Stimulated activated naive CD8-positive, alpha-beta T cell treated with anti-CD3 and anti-CD28 coated beads, Interleukin-15, Interleukin-2, amounts not matched to agents 100 U/mL and 50 U/mL, for 24 hours (primary cell): ENCODE results near the gene MLLT10.

Experiments used
- ATAC-seq: fragments of 150-1000 bp; cut with Tn5 transposase; one replicate; pipeline ENCODE4 v1.10.0; 2021
- DNase-seq: peaks from one replicate; pipeline ENCODE4 v3.0.0; 2021

MLLT10 gene

DNA sequence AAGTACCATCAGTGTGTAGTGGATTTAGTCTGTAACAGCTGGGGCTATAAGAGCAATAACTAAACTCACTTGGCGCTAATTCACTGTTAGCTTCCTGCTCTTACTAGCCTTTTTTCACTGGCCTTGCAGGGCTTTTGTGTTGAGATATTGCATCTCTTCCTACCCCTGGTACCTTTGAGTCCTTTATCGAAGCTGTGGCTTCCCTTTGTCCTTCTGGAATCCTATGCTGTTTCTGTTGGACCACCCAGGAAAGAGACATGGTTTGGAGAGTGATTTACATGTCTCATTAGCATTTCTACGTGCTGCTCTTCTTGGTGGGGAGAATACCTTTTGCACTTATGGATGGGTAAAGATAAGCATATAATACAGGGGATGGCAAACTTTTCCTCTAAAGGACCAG is 103.8 kb downstream of the MLLT10 start:
- no peak for DNase-seq
- no peak for ATAC-seq

DNA sequence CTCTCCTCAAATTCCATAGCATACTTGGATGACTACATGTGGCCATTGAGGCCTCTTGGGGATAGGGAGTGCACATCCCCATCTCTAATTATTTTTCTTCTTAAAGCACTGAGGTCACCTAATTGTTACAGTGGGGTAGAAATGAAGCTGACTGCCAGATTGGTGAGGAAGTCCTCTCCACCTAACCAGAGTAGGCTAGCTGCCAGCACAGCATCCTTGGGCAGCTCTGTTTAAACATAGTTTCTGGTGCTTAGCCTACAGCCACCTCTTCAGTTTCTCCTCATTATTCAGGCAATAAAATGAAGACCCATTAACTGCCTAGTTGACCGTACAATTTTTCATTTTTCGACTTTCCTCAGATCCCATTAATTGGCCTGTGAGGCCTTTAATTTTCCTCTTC is 104.6 kb downstream of the MLLT10 start:
- ATAC-seq = no peak
- DNase-seq = no peak

DNA sequence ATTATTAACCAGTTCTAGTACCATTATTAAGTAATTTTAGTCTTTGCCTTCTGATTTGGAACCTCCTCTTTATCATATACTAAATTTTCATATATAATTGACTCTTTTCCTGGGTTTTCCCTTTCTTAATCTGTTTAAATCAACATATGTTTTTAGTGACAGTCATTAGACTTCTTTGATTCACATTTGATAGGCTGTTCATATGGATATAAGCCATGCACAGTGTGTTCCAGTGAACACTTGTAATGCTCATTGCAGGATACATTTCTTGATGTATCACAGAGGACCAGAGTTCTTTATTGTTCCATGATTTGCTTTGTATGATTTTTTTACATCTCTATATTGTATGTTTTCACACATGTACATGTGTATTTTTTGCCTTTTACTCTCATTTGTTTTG is 114.0 kb downstream of the MLLT10 start:
- DNase-seq (no peak), ATAC-seq (no peak)

DNA sequence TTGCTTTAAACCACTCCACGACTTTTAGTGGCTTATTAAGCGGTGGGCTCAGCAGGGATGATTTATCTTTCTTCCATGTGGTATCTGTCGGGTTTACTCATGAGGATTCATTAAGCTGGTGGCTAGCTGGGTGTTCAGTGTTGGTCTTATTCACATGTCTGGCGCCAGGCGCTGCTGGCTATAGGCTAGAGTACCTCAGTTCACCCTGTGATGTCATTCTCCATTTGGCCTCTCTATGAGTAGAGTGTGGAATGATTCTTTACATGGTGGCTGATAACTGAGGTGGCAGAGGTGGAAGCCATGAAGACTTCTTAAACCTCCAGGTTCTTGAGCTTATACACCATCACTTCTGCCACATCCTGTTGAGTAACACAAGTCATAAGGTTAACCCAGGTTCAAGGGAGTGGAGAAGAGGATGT is 115.4 kb downstream of the MLLT10 start:
- ATAC-seq = peak; percentile 84
- no peak for DNase-seq

DNA sequence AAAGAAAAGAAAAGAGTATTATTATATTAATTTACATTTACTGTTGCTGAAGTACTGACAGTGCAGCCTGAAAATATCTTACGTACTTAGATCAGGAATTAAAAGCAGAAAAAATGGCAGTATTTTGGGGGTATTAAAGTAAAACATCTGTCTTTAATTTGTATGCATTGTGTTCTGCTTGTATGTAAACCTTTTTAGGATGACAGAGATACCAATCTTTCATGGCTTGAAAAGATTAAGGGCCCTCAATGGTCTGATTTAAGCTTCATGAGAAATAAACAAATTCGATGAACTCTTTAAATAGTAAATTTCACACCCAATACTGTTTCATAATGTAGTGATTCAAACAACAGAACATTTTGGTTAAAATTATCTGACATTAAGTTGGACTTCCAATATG is 116.3 kb downstream of the MLLT10 start:
- ATAC-seq (no peak), DNase-seq (no peak)

DNA sequence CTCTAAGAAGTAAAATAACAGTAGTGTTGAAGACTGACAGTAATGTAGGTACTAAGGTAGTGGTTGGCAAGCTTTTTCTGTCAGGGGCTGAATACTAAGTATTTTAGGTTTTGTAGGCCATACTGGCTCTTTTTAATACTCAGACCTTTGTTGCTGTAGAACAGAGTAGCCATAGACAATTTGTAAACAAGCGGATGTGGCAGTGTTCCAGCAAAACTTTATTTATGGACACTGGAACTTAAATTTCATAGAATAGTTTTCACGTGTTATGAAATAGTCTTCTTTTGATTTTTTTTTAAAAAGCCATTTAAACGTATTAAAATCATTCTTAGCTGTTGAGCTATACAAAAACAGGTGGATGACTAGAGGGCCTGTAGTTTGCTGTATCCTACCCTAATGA is 121.2 kb downstream of the MLLT10 start:
- ATAC-seq (no peak), DNase-seq (no peak)

DNA sequence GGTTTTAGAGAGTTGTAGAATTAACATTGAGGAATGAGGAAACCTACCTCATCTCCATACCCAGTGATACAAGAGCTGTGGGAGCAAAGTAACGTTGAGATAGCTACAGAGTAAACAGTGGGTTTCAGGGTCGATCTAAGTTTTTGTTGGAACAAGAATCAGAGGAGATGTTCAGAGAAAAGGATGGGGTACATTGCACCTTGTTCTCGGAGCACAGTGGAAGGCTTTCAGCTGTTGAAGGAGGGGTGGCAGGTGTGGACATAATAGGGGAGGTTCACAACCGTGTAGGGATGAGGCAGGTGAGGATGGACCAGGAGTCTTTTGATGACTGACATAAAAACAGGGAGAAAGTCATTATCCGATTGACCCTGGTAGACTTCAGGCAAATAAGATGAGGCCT is 121.7 kb downstream of the MLLT10 start:
- ATAC-seq (no peak), DNase-seq (no peak)

DNA sequence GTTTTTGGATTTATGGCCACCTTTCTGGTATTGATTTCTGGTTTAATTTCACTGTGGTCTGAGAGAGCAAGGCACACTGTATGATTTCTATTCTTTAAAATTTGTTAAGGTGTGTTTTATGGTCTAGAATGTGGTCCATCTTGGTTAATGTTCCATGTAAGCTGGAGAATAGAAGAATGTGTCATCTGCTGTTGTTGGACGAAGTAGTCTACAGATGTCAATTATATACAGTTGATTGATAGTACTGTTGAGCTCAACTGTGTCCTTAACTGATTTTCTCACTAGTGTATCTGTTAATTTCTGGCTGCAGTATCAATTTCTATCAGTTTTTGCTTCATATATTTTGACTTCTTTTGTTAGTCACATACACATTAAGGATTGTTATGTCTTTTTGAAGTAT is 127.1 kb downstream of the MLLT10 start:
- ATAC-seq (no peak), DNase-seq (no peak)

DNA sequence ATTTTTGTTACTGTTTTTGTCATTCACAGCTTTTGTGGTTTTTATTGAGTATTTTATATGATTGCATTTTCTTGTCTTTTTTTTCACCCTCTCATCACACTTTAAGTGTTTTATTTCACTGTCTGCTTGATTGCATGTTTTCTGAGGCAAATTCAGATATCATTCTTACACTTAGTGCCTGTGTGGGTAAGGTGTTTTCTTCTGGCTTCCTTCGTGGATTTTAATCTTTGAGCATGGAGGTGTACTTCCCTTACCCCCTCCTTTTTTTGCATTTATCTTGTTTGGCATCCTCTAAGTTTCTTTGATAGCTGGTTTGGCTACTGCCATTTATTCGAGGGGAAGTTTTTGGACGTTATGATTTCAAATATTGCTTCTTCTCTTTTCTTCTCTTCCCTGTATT is 127.9 kb downstream of the MLLT10 start:
- ATAC-seq (no peak), DNase-seq (no peak)

DNA sequence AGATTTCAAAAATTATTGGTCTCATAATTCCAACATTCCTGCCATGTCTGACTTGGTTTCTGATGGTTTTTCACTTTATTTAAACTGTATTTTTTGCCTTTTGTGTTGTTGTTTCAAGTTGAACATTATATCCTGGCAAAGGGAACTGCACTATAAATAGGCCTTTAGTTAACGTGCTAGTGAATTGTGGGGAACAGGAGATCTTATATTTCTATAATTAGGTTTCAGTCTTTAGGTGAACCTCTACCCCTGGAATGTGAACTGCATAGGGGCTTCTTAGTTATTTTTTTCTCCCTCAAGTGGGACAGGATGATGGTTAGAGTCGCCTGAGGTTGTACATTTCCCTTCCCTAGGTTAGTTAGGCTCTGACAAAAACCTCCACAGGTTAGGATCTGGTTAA is 128.6 kb downstream of the MLLT10 start:
- ATAC-seq = no peak
- no peak for DNase-seq

DNA sequence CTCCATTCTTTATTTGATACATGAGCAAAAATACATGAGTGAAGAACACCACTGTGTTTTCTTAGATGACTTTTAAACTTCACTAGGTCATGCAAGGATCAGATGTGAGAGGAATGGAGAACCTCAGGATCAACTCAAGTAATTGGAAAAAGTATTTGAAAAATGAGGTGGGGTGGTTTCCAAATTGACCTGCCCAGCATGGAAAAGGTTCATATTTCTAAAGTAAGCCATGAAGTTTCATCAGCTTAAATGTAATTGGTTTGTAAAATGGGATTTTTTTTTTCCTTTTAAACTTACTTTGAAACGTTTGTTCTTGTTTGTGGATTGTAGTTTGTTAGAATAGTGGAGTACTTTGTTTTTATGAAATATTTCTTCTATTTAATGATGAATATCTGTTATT is 134.8 kb downstream of the MLLT10 start:
- ATAC-seq = no peak
- no peak for DNase-seq

DNA sequence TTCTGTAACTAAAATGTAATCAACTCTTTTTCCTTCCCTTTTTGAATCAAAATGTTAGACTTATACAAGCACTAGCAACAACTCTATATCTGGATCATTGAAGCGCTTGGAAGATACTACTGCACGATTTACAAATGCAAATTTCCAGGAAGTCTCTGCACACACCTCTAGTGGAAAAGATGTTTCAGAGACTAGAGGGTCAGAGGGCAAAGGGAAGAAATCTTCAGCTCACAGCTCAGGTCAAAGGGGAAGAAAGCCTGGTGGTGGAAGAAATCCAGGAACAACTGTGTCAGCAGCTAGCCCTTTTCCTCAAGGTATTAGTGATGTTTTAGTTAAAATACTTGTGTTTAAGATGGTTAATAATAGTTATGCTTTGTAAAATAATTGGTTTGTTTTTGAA is 136.4 kb downstream of the MLLT10 start:
- ATAC-seq = no peak

DNA sequence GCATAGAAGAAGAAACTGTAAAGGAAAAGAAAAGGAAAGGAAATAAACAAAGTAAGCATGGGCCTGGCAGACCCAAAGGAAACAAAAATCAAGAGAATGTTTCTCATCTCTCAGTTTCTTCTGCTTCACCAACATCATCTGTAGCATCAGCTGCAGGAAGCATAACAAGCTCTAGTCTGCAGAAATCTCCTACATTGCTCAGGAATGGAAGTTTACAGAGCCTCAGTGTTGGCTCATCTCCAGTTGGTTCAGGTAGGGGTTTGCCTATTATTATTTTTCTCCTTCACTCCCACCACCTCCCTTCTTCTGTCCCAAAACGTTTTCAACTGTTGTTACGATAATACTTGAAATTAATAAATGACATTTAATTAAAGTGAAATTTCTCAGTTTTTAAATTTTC is 139.6 kb downstream of the MLLT10 start:
- DNase-seq = no peak
- ATAC-seq = no peak

More for the DNA sequence above, 136.4 kb downstream of the MLLT10 start:
- no peak for DNase-seq

DNA sequence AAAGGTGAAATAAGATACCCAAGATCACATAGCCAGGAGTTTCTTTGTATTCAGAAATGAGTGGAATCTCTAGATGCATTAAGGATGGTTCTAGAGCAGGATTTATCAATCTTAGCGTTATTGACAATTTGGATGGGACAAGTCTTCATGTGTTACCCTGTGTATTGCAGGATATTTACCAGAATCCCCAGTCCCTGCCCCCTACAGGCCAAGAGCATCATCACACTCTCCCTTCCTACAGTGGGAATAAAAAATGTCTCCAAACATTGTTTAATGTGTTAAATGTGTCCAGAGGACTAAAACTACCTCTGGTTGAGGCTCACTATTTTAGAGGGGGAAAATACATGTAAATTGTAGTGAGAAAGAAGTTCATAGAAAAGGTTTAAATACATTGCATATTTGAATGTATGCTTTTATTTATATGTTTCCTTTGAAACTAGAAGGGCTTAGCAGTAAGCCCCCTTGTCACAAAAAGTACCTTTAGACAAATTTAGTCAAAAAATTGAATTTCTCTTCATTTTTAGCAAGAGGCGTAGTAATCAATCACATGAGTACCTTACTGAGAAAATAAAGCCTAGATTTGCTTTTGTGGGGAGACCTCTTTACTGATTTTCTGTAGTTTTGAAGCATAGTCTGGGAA is 141.2 kb downstream of the MLLT10 start:
- peak; percentile 27 for DNase-seq
- ATAC-seq = peak; percentile 52

DNA sequence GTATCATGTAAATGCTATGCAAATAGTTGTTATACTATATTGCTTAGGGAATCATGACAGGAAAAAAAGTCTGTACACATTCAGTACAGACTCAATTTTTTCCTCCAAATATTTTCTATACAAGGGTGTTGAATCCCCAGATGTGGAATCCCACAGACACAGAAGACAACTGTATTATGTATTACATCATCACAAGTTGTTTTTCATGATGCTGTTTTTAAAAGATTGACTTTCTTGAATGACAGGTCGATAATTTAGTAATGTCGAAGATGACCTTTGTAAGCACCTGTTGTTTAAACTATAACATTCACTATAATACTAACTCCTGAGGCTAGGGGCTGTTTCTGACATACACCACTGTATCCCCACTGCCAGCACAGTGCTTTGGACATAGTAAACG is 143.5 kb downstream of the MLLT10 start:
- DNase-seq (no peak), ATAC-seq (no peak)

DNA sequence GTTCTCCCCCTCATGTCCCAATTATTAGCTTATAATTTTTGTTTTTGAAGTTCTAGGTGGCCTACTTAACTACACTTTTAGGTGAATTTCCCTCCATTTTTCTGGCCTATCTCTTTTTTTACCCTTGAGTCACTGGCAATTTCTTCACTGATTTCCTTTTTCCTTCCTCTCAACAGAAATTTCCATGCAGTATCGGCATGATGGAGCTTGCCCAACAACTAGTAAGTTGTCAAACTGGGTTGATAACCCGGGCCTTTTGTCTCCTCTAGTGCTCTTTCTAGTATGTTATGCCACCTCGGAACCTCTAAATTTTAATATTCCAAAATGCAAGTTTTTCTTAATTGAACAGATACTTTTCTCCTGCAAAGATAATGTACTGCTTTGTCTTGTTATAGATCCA is 147.1 kb downstream of the MLLT10 start:
- no peak for DNase-seq
- ATAC-seq = no peak

DNA sequence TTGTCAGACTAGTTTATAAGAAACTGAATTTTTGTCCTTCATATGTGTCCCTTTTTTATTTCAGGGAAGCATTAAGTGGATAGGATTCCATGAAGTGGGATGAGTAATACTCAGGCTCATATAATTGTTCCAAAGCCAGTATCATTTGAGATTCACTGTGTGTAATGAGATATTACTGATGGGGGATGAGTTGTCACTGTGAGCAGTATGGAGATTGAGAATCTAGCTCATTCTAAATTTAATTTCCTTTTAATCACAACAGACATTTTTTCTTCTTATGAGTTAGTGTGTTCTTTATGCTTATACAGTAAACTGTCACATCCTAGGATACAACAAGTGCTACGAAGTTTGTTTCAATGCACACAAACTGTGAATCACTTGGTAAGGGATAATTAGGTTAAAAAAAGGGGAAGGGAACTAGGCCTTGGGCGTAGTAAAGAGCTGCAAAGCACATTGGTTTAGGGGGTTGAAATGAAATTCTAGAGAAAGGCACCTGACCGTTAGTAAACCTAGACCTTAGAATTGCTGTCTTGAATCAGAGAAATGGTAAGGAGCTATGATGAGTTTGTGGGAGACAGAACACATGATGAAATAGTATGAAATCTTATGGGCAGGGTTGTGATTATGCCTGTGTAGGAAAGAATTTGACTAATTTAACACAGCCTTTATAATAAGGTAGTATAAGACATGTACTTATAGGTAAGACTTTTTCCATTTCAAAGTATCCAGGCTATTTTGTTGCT is 153.4 kb downstream of the MLLT10 start:
- DNase-seq = no peak
- no peak for ATAC-seq

DNA sequence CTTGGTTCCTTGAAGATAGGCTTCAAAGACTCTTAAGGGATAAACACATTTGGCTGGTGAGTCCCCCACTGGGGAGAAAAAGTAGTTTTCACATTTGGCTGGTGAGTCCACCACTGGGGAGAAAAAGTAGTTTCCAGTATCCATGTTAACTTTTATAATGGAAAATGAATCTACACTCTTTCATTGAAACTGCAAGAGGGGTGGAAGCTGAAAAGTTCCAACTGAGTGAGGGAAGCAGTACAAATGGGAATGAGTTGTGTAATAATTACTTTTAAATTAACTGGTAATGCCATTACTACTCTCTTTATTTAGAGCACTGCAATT is 153.9 kb downstream of the MLLT10 start:
- no peak for ATAC-seq
- no peak for DNase-seq

DNA sequence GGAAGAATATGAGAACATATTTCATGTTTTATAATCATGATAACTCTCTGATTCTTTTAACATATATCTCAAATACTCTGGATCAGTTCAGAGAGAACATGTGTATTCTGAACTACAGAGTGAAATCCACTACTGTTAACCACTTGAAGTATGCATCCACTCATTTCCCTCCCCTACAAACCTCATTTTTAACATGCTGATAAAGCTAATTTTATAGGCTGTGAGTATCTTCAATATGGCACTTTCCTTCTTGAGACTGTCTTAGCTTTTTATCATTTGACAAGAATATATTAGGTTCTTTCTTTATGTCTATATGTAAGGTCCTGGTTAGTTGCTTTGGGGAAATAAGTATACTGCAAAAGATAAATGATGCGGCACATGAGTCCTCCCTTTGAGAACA is 154.8 kb downstream of the MLLT10 start:
- DNase-seq (no peak), ATAC-seq (no peak)

DNA sequence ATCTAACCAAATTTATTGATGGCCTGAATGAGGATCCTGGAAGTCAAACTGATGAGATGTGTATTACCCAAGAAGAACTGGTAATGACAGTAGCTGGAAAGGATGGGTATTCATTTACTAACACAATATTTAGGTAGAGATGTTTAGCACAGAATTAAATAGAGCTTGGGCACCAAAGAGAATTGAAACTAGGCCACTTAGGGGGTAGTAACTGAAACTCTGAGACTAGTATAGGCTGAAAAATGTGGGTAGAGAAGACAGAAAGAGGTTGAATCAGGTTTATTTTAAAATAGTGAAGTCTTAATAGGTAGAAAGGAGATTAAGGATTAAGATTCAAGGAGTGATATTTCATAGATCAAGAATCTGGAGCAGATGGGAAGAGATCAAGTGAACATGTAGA is 155.8 kb downstream of the MLLT10 start:
- DNase-seq = no peak
- ATAC-seq = no peak

DNA sequence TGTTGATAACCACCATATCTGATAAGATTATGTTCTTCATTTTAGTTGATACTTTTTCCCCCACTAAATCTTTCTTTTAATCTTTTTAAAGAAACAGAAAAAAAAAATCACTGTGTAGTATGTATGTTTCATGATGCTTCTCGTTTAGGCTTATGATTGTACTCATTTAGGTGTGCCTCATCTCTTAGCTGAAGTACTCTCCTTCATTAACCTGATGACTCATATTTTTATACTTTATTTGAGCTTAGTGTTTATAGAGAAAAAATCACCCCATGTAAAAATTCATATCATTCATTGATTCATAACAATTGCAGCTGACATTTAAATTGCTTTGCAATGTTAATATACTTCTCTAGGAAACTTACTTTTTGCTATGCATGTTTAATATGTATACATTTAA is 158.9 kb downstream of the MLLT10 start:
- DNase-seq (no peak), ATAC-seq (no peak)

DNA sequence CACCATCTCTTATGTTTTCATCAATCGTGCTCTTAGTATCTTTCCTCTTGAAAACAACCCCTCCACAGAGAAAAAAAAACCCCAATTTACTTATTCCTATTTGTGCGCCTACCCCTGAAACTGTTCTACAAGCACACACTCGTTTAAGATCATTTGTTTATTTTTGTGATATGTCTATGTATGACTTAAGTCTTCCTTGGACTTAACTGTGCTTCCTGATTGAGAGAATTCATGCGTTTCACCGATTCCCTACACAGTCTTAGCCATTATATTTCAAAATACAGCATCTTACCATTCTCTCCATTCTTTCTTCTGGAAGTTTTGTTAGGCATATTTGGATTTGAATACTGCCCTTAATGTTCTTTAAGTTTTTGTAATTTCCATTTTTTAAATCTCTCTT is 159.4 kb downstream of the MLLT10 start:
- DNase-seq = no peak
- ATAC-seq = no peak

DNA sequence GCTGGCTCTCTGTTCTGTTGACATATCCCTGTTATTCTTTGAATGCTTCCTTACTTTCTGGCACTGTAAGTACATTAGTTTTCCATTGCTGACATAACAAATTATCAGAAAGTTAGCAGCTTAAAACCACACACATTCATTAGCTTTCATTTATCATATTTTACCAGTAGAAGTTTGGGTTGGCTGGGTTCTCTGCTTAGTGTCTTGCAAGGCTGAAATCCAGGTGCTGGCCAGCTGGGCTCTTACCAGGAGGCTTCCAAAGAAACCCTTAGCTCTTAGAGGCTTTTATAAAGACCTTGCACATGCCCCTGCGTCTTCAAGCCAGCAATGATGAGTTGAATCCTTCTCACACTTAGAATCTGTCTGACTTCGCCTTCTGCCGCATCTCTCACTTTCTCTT is 160.6 kb downstream of the MLLT10 start:
- ATAC-seq (no peak), DNase-seq (no peak)

DNA sequence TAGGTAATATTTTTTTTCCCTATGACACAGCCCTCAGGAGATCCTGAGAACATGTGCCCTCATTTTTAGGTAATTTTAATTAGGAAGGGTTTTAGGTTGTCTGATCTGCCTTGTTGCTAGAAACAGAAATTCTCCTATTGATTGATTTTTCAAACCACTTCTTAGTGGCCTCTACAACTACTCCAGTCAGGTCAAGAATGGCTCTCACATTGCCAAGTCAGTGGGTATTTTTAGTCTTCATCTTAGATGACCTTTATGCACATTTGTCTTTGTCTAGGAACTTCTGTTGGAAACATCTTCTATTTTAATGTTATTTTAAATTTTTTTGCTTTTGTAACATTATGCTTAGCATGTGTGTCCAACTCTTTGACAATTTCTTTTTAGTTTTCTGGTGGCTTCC is 162.3 kb downstream of the MLLT10 start:
- ATAC-seq = no peak
- DNase-seq = no peak

DNA sequence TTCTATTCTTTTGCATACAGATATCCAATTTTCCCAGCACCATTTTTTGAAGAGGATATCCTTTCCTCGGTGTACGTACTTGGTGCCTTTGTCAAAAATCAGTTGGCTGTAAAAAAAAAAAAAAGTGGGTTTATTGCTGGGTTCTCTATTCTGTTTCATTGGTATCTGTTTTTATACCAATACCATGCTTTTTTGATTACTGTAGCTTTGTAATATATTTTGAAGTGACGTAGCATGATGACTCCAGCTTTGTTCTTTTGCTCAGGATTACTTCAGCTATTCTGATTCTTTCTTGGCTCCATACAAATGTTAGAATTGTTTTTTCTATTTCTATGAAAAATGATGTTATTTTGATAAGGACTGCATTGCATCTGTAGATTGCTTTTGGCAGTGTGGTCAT is 165.5 kb downstream of the MLLT10 start:
- DNase-seq (no peak), ATAC-seq (no peak)
